ENCODE data around the gene NOS1AP.

GRCh38 chr1:162370161-162370560, 300.7 kb downstream of the NOS1AP start:
- no peak for TF ChIP-seq EZH2 (IDR thresholded peaks at IDR 0.05; ENCODE audit: borderline replicate concordance, low read depth, low read length, severe bottlenecking)
- TF ChIP-seq CTCF (IDR thresholded peaks at IDR 0.05; ENCODE audit: extremely low read depth in 1 of 2, insufficient read depth in 1 of 2, low read depth in 1 of 2, low read length in 2 of 2) = no peak
